KMS-11 (cell line): Measurements from ENCODE around the gene HTRA3.

ENCODE experiments used
- H2AFZ ChIP-seq: fragments of 200-600 bp; sonication (generic); 2 replicates; pipeline ENCODE4 v1.6.1; 2016; ENCODE audit warnings: antibody characterized with exemption, mixed run types, low read depth
- H3K27ac ChIP-seq: fragments of 200-600 bp; sonication (generic); 2 replicates; pipeline ENCODE4 v1.6.1; 2016; ENCODE audit warnings: mild to moderate bottlenecking, mixed run types
- H3K27me3 ChIP-seq: fragments of 200-600 bp; sonication (generic); 2 replicates; pipeline ENCODE4 v1.6.1; 2017; ENCODE audit warnings: mild to moderate bottlenecking, low read depth, mixed run types, moderate library complexity; ENCODE audit not compliant: insufficient read depth
- H3K36me3 ChIP-seq: fragments of 200-600 bp; sonication (generic); 2 replicates; pipeline ENCODE4 v1.6.1; 2017; ENCODE audit warnings: mild to moderate bottlenecking, mixed run types; ENCODE audit not compliant: insufficient read depth
- H3K4me1 ChIP-seq: fragments of 200-600 bp; sonication (generic); 2 replicates; pipeline ENCODE4 v1.6.1; 2016; ENCODE audit warnings: mild to moderate bottlenecking, low read depth, mixed run types; ENCODE audit not compliant: poor library complexity, severe bottlenecking
- H3K4me2 ChIP-seq: fragments of 200-600 bp; sonication (generic); 2 replicates; pipeline ENCODE4 v1.7.0; 2016; ENCODE audit warnings: mild to moderate bottlenecking, mixed run types
- H3K4me3 ChIP-seq: fragments of 200-600 bp; sonication (generic); IDR thresholded peaks from 2 replicates; pipeline ENCODE4 v1.6.1; 2017; ENCODE audit warnings: low read depth, low read length, mixed read lengths; ENCODE audit not compliant: insufficient read depth
- H3K79me2 ChIP-seq: fragments of 200-600 bp; sonication (generic); 2 replicates; pipeline ENCODE4 v1.6.1; 2016; ENCODE audit warnings: low read depth, mixed run types; ENCODE audit not compliant: insufficient read depth
- H3K9ac ChIP-seq: fragments of 200-600 bp; sonication (generic); 2 replicates; pipeline ENCODE4 v1.6.1; 2016; ENCODE audit warnings: mild to moderate bottlenecking, mixed run types
- H4K20me1 ChIP-seq: fragments of 200-600 bp; sonication (generic); 2 replicates; pipeline ENCODE4 v1.6.1; 2016; ENCODE audit warnings: mild to moderate bottlenecking, mixed run types; ENCODE audit not compliant: insufficient read depth
- CTCF ChIP-seq: fragments of 200-600 bp; sonication (generic); conservative IDR thresholded peaks from 2 replicates; pipeline ENCODE4 v1.6.1; 2017; ENCODE audit warnings: low read depth, mild to moderate bottlenecking, antibody characterized with exemption, low read length, moderate library complexity, mixed read lengths

Gene HTRA3

DNA sequence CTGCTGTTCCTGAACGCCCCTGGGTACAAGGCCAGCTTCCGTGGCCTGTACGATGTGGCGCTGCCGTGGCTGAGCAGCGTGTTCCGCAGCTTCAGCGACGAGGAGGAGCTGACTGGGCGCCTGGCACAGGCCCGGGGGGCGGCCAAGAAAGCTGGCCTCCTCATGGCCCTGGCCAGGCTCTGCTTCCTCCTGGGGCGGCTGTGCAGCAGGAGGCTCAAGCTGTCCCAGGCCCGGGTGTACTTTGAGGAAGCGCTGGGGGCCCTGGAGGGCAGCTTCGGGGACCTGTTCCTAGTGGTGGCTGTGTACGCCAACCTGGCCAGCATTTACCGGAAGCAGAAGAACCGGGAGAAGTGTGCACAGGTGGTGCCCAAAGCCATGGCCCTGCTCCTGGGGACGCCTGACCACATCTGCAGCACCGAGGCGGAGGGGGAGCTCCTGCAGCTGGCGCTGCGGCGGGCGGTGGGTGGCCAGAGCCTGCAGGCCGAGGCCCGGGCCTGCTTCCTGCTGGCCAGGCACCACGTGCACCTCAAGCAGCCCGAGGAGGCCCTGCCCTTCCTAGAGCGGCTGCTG, 42.3 kb upstream of the HTRA3 start:
- H3K27me3 ChIP-seq, result no peaks in the 10 kb centered on the region
- TF ChIP-seq CTCF, result no peak

GRCh38 chr4:8227771-8228318, 41.7 kb upstream of the HTRA3 start:
- no peak overlapping the region for H3K9ac ChIP-seq
- no peak overlapping the region for H2AFZ ChIP-seq
- H3K27me3 ChIP-seq, result no peaks in the 10 kb centered on the region
- no peak overlapping the region for H3K4me2 ChIP-seq
- no peaks in the 10 kb centered on the region for H3K79me2 ChIP-seq
- H3K36me3 ChIP-seq, result no peaks in the 10 kb centered on the region
- H3K27ac ChIP-seq, result no peak overlapping the region
- no peak overlapping the region for H3K4me3 ChIP-seq
- H4K20me1 ChIP-seq, result no peaks in the 10 kb centered on the region
- no peaks in the 10 kb centered on the region for H3K4me1 ChIP-seq
- no peak for TF ChIP-seq CTCF

More for the DNA sequence above, 42.3 kb upstream of the HTRA3 start:
- no peak overlapping the region for H3K27ac ChIP-seq
- no peaks in the 10 kb centered on the region for H4K20me1 ChIP-seq
- no peaks in the 10 kb centered on the region for H3K79me2 ChIP-seq
- no peak overlapping the region for H3K9ac ChIP-seq
- H3K4me2 ChIP-seq, result no peak overlapping the region
- no peak overlapping the region for H2AFZ ChIP-seq
- no peaks in the 10 kb centered on the region for H3K4me1 ChIP-seq
- no peaks in the 10 kb centered on the region for H3K36me3 ChIP-seq
- H3K4me3 ChIP-seq, result no peak overlapping the region

DNA sequence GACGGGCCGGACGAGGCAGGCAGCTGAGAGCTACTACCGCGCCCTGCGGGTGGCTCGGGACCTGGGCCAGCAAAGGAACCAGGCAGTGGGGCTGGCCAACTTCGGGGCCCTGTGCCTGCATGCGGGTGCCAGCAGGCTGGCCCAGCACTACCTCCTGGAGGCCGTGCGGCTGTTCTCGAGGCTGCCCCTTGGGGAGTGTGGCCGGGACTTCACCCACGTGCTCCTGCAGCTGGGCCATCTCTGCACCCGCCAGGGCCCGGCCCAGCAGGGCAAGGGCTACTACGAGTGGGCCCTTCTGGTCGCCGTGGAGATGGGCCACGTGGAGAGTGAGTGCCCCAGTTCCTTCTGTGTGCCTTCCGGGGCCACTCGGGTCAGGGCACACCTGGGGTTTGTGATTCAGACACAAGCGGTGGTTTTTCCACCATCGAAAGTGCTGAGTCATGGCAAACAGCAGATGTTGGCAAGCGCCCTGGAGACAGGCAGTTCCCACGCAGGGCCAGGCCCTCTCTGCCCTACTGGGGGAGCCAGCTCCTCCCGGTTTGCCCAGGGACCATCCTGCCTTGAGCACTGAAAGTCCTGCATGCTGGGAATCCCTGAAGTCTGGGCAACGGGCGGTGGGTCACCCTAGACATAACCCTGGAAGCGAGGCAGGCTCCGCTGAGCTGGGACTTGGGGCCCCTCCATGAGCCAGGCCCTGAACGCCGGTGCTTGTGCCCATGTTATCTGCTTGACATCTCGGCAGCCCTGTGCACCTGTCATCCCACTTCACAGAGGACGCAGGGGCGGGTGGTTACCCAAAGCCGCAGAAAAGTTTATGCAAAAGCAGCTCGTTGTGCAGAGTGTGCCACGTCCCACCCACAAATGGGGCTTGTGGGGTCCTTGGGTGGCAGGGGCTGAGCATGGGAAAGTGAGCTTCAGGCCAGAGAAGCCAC, 41.0 kb upstream of the HTRA3 start:
- Histone ChIP-seq H3K4me2 (no peak overlapping the region), H3K27me3 (no peaks in the 10 kb centered on the region), H3K27ac (no peak overlapping the region), H4K20me1 (no peaks in the 10 kb centered on the region), H3K79me2 (no peaks in the 10 kb centered on the region), H3K4me1 (no peaks in the 10 kb centered on the region), H2AFZ (no peak overlapping the region), H3K4me3 (no peak overlapping the region), H3K9ac (no peak overlapping the region), H3K36me3 (no peaks in the 10 kb centered on the region)
- no peak for TF ChIP-seq CTCF

GRCh38 chr4:8229331-8229975, 40.1 kb upstream of the HTRA3 start:
- Histone ChIP-seq H3K4me1 (no peaks in the 10 kb centered on the region), H3K4me2 (no peak overlapping the region)

More at GRCh38 chr4:8229331-8229975, 40.1 kb upstream of the HTRA3 start:
- Histone ChIP-seq H2AFZ (no peak overlapping the region), H3K36me3 (no peaks in the 10 kb centered on the region), H4K20me1 (no peaks in the 10 kb centered on the region), H3K9ac (no peak overlapping the region), H3K4me3 (no peak overlapping the region), H3K79me2 (no peaks in the 10 kb centered on the region), H3K27ac (no peak overlapping the region), H3K27me3 (no peaks in the 10 kb centered on the region)
- TF ChIP-seq CTCF, result no peak
